GM18951 (cell line): ENCODE data around the gene TRAP1.

Experiments used
- POLR2A ChIP-seq: IDR thresholded peaks from 4 replicates; pipeline ENCODE4 v1.6.1; 2011; ENCODE audit warnings: mild to moderate bottlenecking; ENCODE audit not compliant: insufficient read length, insufficient read depth; ENCODE audit errors: extremely low read depth
- in situ Hi-C: fragments of 300-500 bp; cut with MboI; formaldehyde crosslinking; loops from one replicate; pipeline ENCODE4 v1.12.0; 2022; ENCODE audit warnings: low sequenced_read_pairs, mixed read lengths, inconsistent platforms; ENCODE audit not compliant: unreplicated experiment

The TRAP1 gene

GRCh38 chr16:3717235-3718018 is at the start of gene TRAP1:
TSS of gene TRAP1 (minus strand) at chr16:3717524. CDS start at chr16:3717508, 16 bp downstream.
- in situ Hi-C loops = no loop called here
- peak; percentile 95 for TF ChIP-seq POLR2A

- TF ChIP-seq POLR2A = no peak
- in situ Hi-C loops = no loop called here
Observed at GRCh38 chr16:3766177-3766576, 48.9 kb upstream of the TRAP1 start.

GRCh38 chr16:3764409-3764808 is 47.1 kb upstream of the TRAP1 start:
- no peak for TF ChIP-seq POLR2A
- in situ Hi-C loops = no loop called here

- TF ChIP-seq POLR2A = no peak
- in situ Hi-C loops = no loop called here
Observed at GRCh38 chr16:3762107-3762750, 44.9 kb upstream of the TRAP1 start.

- no peak for TF ChIP-seq POLR2A
- in situ Hi-C loops = no loop called here
Observed at GRCh38 chr16:3761375-3762106, 44.2 kb upstream of the TRAP1 start.

GRCh38 chr16:3760518-3760917 is 43.2 kb upstream of the TRAP1 start:
- in situ Hi-C loops = no loop called here
- TF ChIP-seq POLR2A = no peak

- no peak for TF ChIP-seq POLR2A
- in situ Hi-C loops = no loop called here
Observed at GRCh38 chr16:3759736-3760135, 42.4 kb upstream of the TRAP1 start.

- in situ Hi-C loops = no loop called here
- no peak for TF ChIP-seq POLR2A
Observed at GRCh38 chr16:3756113-3756512, 38.8 kb upstream of the TRAP1 start.

GRCh38 chr16:3755249-3755648 is 37.9 kb upstream of the TRAP1 start:
- no peak for TF ChIP-seq POLR2A
- in situ Hi-C loops = no loop called here

- TF ChIP-seq POLR2A = no peak
- in situ Hi-C loops = no loop called here
Observed at GRCh38 chr16:3754772-3755171, 37.4 kb upstream of the TRAP1 start.

GRCh38 chr16:3754081-3754703 is 36.9 kb upstream of the TRAP1 start:
- in situ Hi-C loops = no loop called here
- no peak for TF ChIP-seq POLR2A

GRCh38 chr16:3752984-3753383 is 35.7 kb upstream of the TRAP1 start:
- no peak for TF ChIP-seq POLR2A
- in situ Hi-C loops = no loop called here

- in situ Hi-C loops = no loop called here
- no peak for TF ChIP-seq POLR2A
Observed at GRCh38 chr16:3751878-3752277, 34.6 kb upstream of the TRAP1 start.

- no peak for TF ChIP-seq POLR2A
- in situ Hi-C loops = no loop called here
Observed at GRCh38 chr16:3748307-3748706, 31.0 kb upstream of the TRAP1 start.
